ENCODE data around the gene SNTG2. TPM values are rescaled to one million over a fixed set of nuclear protein-coding genes. Genes with fewer than 3 reads are reported as not detected.

SNTG2 gene
- total and polyA plus RNA-seq, 7 donors, result 0.26 to 1.7 (median 0.73) TPM; not detected in 2

GRCh38 chr2:1193801-1194200 lies 243.2 kb downstream of the SNTG2 start:
- TF ChIP-seq CTCF (IDR thresholded peaks at IDR 0.05), result no peak
- intact Hi-C loops (cut with DNase I), result no loop called here
- H3K4me3 ChIP-seq, result no peak overlapping the region
- no peak overlapping the region for H3K27ac ChIP-seq
- 53 to 58% (median 56%) methylated on average over 2 of the region's 2 CpGs for WGBS, 3 donors
- H3K36me3 ChIP-seq (ENCODE audit: insufficient read depth in 1 of 2, low read depth in 1 of 2), result no peaks in the 10 kb centered on the region
- H3K9me3 ChIP-seq, result peaks cover 6% of the 10 kb centered on the region
- H3K27me3 ChIP-seq (ENCODE audit: insufficient read depth in 3 of 3, low read length in 2 of 3), result no peaks in the 10 kb centered on the region
- DNase-seq (no peak), ATAC-seq (no peak)
- no peaks in the 10 kb centered on the region for H3K4me1 ChIP-seq

GRCh38 chr2:1203772-1204171 lies 253.1 kb downstream of the SNTG2 start:
- WGBS, 3 donors, result 59 to 66% (median 66%) methylated on average over 6 of the region's 6 CpGs
- no peak for ATAC-seq
- intact Hi-C loops (cut with DNase I), result no loop called here

GRCh38 chr2:1205853-1206252 lies 255.2 kb downstream of the SNTG2 start:
- Histone ChIP-seq H3K4me3 (no peak overlapping the region), H3K36me3 (ENCODE audit: insufficient read depth in 1 of 2, low read depth in 1 of 2) (no peaks in the 10 kb centered on the region), H3K27ac (no peak overlapping the region), H3K27me3 (ENCODE audit: insufficient read depth in 3 of 3, low read length in 2 of 3) (no peaks in the 10 kb centered on the region), H3K4me1 (no peaks in the 10 kb centered on the region), H3K9me3 (peaks cover 5% of the 10 kb centered on the region)
- 81 to 85% (median 82%) methylated on average over 3 of the region's 3 CpGs for WGBS, 3 donors
- no peak for TF ChIP-seq CTCF (IDR thresholded peaks at IDR 0.05)
- ATAC-seq, result no peak
- no peak for DNase-seq
- intact Hi-C loops (cut with DNase I), result no loop called here

More at GRCh38 chr2:1203772-1204171, 253.1 kb downstream of the SNTG2 start:
- Histone ChIP-seq H3K4me3 (no peak overlapping the region), H3K27me3 (ENCODE audit: insufficient read depth in 3 of 3, low read length in 2 of 3) (no peaks in the 10 kb centered on the region), H3K4me1 (no peaks in the 10 kb centered on the region), H3K36me3 (ENCODE audit: insufficient read depth in 1 of 2, low read depth in 1 of 2) (no peaks in the 10 kb centered on the region), H3K9me3 (peaks cover 5% of the 10 kb centered on the region), H3K27ac (no peak overlapping the region)
- DNase-seq, result no peak
- no peak for TF ChIP-seq CTCF (IDR thresholded peaks at IDR 0.05)

- Histone ChIP-seq H3K36me3 (ENCODE audit: insufficient read depth in 1 of 2, low read depth in 1 of 2) (no peaks in the 10 kb centered on the region), H3K27ac (no peak overlapping the region), H3K4me1 (no peaks in the 10 kb centered on the region), H3K4me3 (no peak overlapping the region), H3K27me3 (ENCODE audit: insufficient read depth in 3 of 3, low read length in 2 of 3) (no peaks in the 10 kb centered on the region), H3K9me3 (peaks cover under 1% of the 10 kb centered on the region)
- no peak for TF ChIP-seq CTCF (IDR thresholded peaks at IDR 0.05)
- intact Hi-C loops (cut with DNase I), result no loop called here
- WGBS, 3 donors, result 79 to 88% (median 86%) methylated on average over 20 of the region's 20 CpGs
- ATAC-seq, result no peak
- DNase-seq, result no peak
Observed at GRCh38 chr2:1207962-1208510, 257.4 kb downstream of the SNTG2 start.

- no peaks in the 10 kb centered on the region for H3K36me3 ChIP-seq (ENCODE audit: insufficient read depth in 1 of 2, low read depth in 1 of 2)
- H3K27ac ChIP-seq, result no peak overlapping the region
- H3K4me1 ChIP-seq, result no peaks in the 10 kb centered on the region
- TF ChIP-seq CTCF (IDR thresholded peaks at IDR 0.05), result no peak
- peaks cover 5% of the 10 kb centered on the region for H3K9me3 ChIP-seq
- H3K4me3 ChIP-seq, result no peak overlapping the region
- DNase-seq, result no peak
- no peaks in the 10 kb centered on the region for H3K27me3 ChIP-seq (ENCODE audit: insufficient read depth in 3 of 3, low read length in 2 of 3)
- no peak for ATAC-seq
- 89 to 92% (median 91%) methylated on average over 18 of the region's 18 CpGs for WGBS, 3 donors
- intact Hi-C loops (cut with DNase I), result no loop called here
Observed at GRCh38 chr2:1208522-1208921, 257.9 kb downstream of the SNTG2 start.
